Activated CD8-positive, alpha-beta memory T cell treated with anti-CD3 and anti-CD28 coated beads, Interleukin-2, amount 50 U/mL, for 24 hours (primary cell): ENCODE results near the gene ZNF763.
"Not testable (repeated sequence)": the region's sequence is repeated elsewhere in the genome, so short reads cannot be mapped to it uniquely, and the experiment has no call there.

Source experiments
- DNase-seq: peaks from one replicate; pipeline ENCODE4 v3.0.0-alpha.2; 2020; ENCODE audit errors: extremely low read depth

ZNF763 gene

GRCh38 chr19:11971041-11971440, 6.2 kb downstream of the ZNF763 start:
- no peak for DNase-seq

GRCh38 chr19:11973019-11973810, 8.4 kb downstream of the ZNF763 start:
- no peak for DNase-seq

- DNase-seq = no peak
These were observed 13.8 kb downstream of the ZNF763 start for GRCh38 chr19:11978492-11979100.

- no peak for DNase-seq
These were observed 14.7 kb downstream of the ZNF763 start for GRCh38 chr19:11979527-11979926.

GRCh38 chr19:11982526-11982925, 17.7 kb downstream of the ZNF763 start:
- DNase-seq = no peak

- DNase-seq = no peak
These were observed 20.1 kb downstream of the ZNF763 start for GRCh38 chr19:11984986-11985385.

GRCh38 chr19:11986754-11987153, 21.9 kb downstream of the ZNF763 start:
- DNase-seq = no peak

GRCh38 chr19:11987405-11988281, 22.8 kb downstream of the ZNF763 start:
- DNase-seq = peak; percentile 93

GRCh38 chr19:11989112-11989456, 24.2 kb downstream of the ZNF763 start:
- no peak for DNase-seq

- DNase-seq = not testable (repeated sequence)
These were observed 27.1 kb downstream of the ZNF763 start for GRCh38 chr19:11991921-11992320.

- DNase-seq = no peak
These were observed 30.3 kb downstream of the ZNF763 start for GRCh38 chr19:11995174-11995573.

- DNase-seq = no peak
These were observed 35.5 kb downstream of the ZNF763 start for GRCh38 chr19:12000152-12000981.

GRCh38 chr19:12015015-12015752, 50.3 kb downstream of the ZNF763 start:
- DNase-seq = no peak

- DNase-seq = no peak
These were observed 50.9 kb downstream of the ZNF763 start for GRCh38 chr19:12015753-12016116.
